Measurements from ENCODE around the gene RAB11A.

DNA sequence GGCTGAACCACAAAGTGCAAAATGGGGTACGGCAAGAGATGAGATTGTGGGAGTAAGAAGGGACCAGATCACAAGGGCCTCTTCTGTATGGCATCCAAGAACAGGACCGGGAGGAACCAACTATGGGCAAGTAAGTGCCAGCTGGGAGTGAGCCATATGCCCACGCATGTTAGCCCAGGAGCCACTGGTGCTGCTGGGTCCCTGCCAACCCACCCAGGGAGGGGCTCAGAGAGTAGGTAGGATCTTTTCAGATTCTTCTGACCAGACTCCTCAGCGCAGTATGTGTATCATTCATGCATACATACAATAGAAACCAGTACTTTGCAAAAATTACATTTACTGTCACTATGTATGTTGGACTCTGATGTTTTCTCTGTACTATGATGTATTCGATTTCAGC lies 54.0 kb downstream of the RAB11A start:
- TF ChIP-seq, protein P1, sequence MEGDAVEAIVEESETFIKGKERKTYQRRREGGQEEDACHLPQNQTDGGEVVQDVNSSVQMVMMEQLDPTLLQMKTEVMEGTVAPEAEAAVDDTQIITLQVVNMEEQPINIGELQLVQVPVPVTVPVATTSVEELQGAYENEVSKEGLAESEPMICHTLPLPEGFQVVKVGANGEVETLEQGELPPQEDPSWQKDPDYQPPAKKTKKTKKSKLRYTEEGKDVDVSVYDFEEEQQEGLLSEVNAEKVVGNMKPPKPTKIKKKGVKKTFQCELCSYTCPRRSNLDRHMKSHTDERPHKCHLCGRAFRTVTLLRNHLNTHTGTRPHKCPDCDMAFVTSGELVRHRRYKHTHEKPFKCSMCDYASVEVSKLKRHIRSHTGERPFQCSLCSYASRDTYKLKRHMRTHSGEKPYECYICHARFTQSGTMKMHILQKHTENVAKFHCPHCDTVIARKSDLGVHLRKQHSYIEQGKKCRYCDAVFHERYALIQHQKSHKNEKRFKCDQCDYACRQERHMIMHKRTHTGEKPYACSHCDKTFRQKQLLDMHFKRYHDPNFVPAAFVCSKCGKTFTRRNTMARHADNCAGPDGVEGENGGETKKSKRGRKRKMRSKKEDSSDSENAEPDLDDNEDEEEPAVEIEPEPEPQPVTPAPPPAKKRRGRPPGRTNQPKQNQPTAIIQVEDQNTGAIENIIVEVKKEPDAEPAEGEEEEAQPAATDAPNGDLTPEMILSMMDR (IDR thresholded peaks at IDR 0.05; ENCODE audit: low read depth, low read length): no peak
- TF ChIP-seq EZH2phosphoT487 (IDR thresholded peaks at IDR 0.05; ENCODE audit: low read depth): no peak
